NCI-H345 (cell line): ENCODE results near the gene SGCG.
"Not testable (repeated sequence)": the region's sequence is repeated elsewhere in the genome, so short reads cannot be mapped to it uniquely, and the experiment has no call there.

ENCODE experiments used
- DNase-seq: peaks from one replicate; lab custom pipeline; 2025; lab: John Stamatoyannopoulos, UW

SGCG gene, protein sequence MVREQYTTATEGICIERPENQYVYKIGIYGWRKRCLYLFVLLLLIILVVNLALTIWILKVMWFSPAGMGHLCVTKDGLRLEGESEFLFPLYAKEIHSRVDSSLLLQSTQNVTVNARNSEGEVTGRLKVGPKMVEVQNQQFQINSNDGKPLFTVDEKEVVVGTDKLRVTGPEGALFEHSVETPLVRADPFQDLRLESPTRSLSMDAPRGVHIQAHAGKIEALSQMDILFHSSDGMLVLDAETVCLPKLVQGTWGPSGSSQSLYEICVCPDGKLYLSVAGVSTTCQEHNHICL

DNA sequence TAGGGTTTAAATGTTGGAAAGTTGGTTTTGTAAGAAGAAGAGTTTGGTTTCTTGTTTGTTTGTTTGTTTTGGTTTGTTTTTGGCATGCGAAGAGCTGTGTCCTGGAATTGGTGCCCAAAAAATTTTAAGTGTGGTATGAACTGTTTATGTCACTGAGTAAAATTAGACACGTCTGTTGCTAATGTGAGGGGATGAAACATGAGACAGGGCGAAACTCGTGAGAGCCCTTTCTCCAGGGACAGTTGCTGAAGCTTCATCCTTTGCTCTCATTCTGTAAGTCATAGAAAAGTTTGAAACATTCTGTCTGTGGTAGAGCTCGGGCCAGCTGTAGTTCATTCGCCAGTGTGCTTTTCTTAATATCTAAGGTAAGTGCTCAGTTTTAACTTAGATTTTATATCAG, at the start of gene SGCG:
SGCG (plus strand) TSS at position 269 of the 400 bp plus-strand sequence. CDS start 22,716 bp downstream, outside the sequence.
- no peak for DNase-seq

- DNase-seq: no peak
Measured at GRCh38 chr13:23134542-23134941, 46.2 kb upstream of the SGCG start.

- DNase-seq: no peak
Measured at GRCh38 chr13:23140492-23140891, 40.3 kb upstream of the SGCG start.

GRCh38 chr13:23141964-23142363, 38.8 kb upstream of the SGCG start:
- no peak for DNase-seq

DNA sequence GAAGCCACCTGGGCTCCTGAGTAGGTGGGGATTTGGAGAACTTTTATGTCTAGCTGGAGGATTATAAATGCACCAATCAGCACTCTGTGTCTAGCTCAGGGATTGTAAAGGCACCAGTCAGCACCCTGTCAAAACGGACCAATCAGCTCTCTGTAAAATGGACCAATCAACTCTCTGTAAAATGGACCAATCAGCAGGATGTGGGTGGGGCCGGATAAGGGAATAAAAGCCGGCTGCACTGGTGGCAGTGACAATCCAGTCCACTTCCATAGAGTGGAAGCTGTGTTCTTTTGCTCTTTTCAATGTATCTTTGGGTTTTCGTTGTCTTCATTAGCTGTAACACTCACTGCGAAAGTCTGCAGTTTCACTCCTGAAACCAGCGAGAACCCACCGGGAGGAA, 38.2 kb upstream of the SGCG start:
- DNase-seq: not testable (repeated sequence)

- DNase-seq: no peak
Measured at GRCh38 chr13:23144431-23144830, 36.3 kb upstream of the SGCG start.

GRCh38 chr13:23146006-23146405, 34.8 kb upstream of the SGCG start:
- no peak for DNase-seq

DNA sequence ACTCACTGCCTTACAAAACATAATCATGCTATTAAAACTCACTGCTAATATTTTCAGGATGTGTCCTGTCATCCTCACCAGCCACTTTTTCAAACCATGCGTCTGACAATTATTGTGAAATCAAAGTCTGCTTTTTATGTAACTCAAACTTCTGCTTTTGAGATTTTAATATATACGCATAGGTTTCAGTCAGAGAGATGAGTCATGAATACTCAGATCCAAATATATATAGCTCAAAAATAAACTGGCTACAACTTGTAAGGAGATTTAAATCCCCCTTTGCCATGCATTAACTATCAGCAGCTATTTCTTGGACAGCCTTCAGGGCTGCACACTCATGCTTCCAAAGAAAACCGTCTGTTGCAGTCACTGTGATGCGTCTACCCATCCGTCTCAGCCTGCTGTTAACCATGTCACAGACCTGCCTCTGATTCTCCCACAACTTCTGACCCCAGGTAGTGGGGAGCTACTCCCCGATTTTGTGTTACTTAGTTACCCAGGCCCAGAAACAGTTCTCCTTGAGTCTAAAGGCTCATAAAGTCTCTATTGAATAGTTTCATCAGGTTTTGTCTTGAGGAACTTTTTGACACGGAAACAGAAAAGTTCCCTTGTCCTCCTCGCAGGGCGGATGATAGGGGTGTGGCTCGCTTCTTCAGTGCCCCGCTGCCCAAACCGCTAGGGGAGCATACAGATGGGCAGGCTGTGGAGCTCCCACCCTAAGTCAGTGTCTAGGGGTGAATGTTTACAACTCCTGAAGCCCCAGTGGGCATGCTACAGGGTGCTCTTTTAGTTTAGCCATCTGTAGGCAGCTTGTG, 33.8 kb upstream of the SGCG start:
- no peak for DNase-seq

DNA sequence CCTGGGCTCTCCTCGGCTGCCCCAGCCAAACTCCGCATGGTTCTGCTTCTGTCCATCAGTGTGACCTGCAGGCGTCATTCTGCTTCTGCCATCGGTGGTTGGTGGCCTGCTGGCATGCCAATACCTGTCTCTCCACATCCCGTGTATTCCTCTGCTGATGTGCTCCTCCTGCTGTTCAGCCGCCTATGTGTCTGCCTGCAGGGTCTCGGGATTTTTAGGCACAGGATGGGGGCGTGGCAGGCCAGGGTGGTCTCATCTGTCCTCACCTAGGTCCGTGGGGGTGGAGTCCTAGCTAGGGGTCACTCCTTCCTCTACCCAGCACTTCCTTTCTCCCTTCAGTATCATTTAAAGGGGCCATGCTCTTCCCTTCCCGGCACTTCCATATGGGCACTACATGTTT, 33.0 kb upstream of the SGCG start:
- DNase-seq: no peak

- no peak for DNase-seq
Measured at GRCh38 chr13:23157781-23158180, 23.0 kb upstream of the SGCG start.

DNA sequence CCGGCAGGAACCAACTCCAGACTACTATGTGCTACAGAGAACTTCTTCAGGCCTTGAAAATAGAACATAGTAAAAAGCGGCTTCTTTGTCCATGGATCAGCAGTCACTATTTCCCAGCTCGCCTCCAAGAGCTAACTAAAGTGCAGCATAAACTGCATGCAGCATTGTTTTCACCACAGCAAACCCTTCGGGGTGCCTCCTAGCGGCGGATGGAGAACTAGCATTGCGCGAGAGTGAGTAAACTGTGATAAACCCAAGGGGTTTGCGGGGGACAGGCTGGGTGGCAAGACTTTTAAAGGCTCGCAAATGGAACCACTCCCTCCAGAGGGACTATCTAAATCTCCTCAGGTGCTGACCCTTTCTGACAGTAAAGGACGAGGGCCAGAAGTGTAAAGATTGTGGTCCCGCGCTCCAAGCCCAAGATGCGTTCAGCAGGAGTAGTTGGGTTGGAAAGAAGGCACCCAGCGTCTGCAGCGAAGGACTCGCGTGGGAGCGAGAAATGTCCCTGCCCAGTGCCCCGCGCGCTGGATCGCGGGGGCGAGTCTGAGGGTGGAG, 21.5 kb upstream of the SGCG start:
- DNase-seq: peak; percentile 32

GRCh38 chr13:23159760-23160637, 20.8 kb upstream of the SGCG start:
- no peak for DNase-seq

GRCh38 chr13:23160638-23161480, 19.9 kb upstream of the SGCG start:
- peak; percentile 41 for DNase-seq

DNA sequence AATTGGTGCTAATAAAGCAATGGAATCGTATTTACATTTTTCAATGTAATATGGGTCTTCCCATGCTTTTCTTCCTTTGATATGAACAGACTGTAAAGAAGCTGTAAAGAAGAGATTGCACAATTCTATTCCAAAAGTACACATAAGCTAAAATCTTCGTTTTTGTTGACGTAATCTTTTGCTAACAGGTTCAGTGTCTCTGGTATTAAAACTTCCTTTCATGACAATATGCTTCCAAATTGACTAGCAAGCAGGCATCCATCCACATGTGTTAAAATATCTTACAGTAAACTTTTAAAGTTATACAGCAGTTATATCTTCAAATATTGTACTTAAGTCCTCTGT, 19.3 kb upstream of the SGCG start:
- no peak for DNase-seq

GRCh38 chr13:23175920-23176319, 4.9 kb upstream of the SGCG start:
- DNase-seq: no peak

DNA sequence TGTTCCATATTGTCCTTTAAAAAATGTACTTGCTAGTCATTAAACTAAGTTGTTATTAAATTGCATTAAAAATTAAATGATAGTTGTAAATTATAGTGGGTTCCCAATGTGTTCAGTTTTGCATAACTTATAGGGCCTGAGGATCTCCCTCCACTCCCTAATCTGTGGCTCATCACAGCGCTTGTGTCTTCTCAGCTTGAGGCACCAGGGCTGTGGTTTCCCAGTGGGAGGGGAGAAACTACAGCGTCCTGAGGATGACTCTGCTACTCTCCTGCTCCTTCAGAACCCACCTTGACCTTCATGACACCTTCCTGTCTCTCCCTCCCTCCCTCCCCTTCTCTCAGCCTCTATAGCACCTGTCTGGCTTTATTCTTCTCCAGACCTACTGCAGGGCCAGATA, 1.4 kb downstream of the SGCG start:
- no peak for DNase-seq

DNA sequence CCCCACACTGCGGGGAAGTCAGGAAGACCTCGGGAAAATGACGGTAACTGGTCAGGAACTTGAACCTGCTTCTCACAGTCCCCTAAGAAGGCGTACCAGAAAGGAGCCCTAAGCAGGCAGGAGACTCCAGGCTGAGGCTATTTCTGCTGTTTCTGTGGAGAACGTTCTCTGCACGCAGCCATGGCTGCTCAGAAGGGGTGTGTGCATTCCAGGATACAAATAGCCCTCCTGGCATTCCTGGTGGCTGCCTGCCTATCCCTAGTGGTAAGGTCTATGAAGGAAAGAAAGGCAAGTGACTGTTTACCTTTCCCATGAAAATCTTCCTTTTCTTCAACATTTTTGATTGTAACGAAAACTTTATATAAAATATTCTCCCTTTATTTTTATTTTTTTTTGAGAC, 2.5 kb downstream of the SGCG start:
- DNase-seq: no peak

DNA sequence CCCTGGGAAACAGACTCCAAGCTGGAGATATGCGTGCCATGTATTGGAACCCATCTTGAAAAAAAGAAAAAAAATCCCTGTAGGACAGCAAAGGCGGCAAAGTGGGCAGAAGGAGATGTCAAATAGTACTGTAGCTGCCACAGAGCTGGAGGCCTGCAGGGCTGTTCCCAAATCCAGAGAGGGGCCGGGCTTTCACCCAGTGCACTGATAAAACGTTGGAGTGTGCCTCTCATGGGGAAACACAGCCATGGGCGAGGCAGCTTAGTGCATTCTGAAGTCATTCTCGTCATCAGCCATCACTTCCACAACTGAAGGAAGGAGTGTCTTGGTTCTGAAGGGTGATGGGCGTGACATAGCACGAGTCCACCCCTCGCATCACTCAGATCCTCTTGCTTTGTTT, 4.8 kb downstream of the SGCG start:
- DNase-seq: no peak

DNA sequence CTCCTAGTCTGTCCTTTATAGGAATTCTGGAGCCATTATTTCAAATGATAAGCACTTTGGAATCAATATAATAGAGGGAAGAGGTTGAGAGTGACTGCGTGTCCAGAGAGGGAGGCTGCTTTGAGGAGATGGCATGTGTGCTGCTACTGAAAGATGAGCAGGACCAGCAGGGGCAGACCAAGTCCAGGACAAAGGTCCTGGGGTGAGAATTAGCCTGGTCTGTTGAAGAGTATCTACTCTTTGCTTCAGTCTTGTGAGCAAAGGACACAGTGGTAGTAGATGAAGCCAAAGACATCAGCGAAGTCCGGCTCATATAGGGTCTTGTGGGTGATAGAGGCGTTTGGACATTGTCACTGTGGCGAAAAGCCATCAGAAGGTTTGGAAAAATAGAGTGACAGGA, 21.1 kb downstream of the SGCG start:
- DNase-seq: no peak

DNA sequence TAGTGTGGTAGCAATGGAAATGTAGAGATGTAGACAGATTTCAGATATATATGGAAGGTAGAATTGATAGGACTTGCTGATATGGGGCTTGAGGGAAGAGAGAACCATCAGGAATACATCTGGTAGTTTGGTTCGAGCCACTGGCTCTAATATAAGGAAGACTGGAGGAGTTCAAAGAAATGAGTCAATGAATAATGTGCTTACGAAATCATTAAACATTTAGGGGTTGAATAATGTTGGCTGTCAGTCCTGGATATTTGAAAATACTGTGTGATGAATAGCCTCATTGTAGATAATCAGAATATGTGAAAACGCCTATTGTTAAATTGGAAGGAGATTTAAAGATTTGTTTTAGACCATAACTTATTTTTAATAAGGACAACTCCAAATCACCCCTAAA, 21.6 kb downstream of the SGCG start:
- no peak for DNase-seq

GRCh38 chr13:23203516-23203915, 22.7 kb downstream of the SGCG start:
- no peak for DNase-seq
